ENCODE measurements around the gene MAP1LC3B. TPM values are rescaled to one million over a fixed set of nuclear protein-coding genes. Genes with fewer than 3 reads are reported as not detected.

MAP1LC3B gene
- total RNA-seq, 1 donor from 2014 or later: 297 TPM

GRCh38 chr16:87412996-87413421, 20.9 kb downstream of the MAP1LC3B start:
- H3K27me3 Mint-ChIP-seq (ENCODE audit: unreplicated experiment): no peaks in the 10 kb centered on the region
- H3K36me3 Mint-ChIP-seq (ENCODE audit: unreplicated experiment): peaks cover 5% of the 10 kb centered on the region
- H3K27ac Mint-ChIP-seq (ENCODE audit: unreplicated experiment): peak overlapping the region; percentile 50
- H3K4me3 Mint-ChIP-seq (ENCODE audit: unreplicated experiment): no peak overlapping the region
- DNase-seq: no peak
- peaks cover 8% of the 10 kb centered on the region for H3K9me3 Mint-ChIP-seq (ENCODE audit: unreplicated experiment)
- TF ChIP-seq CTCF (IDR thresholded peaks at IDR 0.05; ENCODE audit: partially characterized antibody, unreplicated experiment): no peak
- H3K4me1 Mint-ChIP-seq (ENCODE audit: low read depth, unreplicated experiment): peaks cover 5% of the 10 kb centered on the region

GRCh38 chr16:87414251-87414680, 22.1 kb downstream of the MAP1LC3B start:
- Mint-ChIP-seq H3K27me3 (ENCODE audit: unreplicated experiment) (no peaks in the 10 kb centered on the region), H3K27ac (ENCODE audit: unreplicated experiment) (no peak overlapping the region), H3K36me3 (ENCODE audit: unreplicated experiment) (peaks cover 5% of the 10 kb centered on the region), H3K9me3 (ENCODE audit: unreplicated experiment) (peaks cover 9% of the 10 kb centered on the region), H3K4me3 (ENCODE audit: unreplicated experiment) (no peak overlapping the region), H3K4me1 (ENCODE audit: low read depth, unreplicated experiment) (peaks cover 5% of the 10 kb centered on the region)
- no peak for TF ChIP-seq CTCF (IDR thresholded peaks at IDR 0.05; ENCODE audit: partially characterized antibody, unreplicated experiment)
- no peak for DNase-seq

GRCh38 chr16:87415441-87415840, 23.3 kb downstream of the MAP1LC3B start:
- Mint-ChIP-seq H3K4me3 (ENCODE audit: unreplicated experiment) (no peak overlapping the region), H3K9me3 (ENCODE audit: unreplicated experiment) (peaks cover 8% of the 10 kb centered on the region), H3K27ac (ENCODE audit: unreplicated experiment) (no peak overlapping the region), H3K36me3 (ENCODE audit: unreplicated experiment) (peaks cover 5% of the 10 kb centered on the region), H3K4me1 (ENCODE audit: low read depth, unreplicated experiment) (peaks cover 5% of the 10 kb centered on the region), H3K27me3 (ENCODE audit: unreplicated experiment) (no peaks in the 10 kb centered on the region)
- TF ChIP-seq CTCF (IDR thresholded peaks at IDR 0.05; ENCODE audit: partially characterized antibody, unreplicated experiment): no peak
- DNase-seq: no peak

GRCh38 chr16:87416826-87417527, 24.8 kb downstream of the MAP1LC3B start:
- H3K4me1 Mint-ChIP-seq (ENCODE audit: low read depth, unreplicated experiment): peaks cover 3% of the 10 kb centered on the region
- peaks cover 2% of the 10 kb centered on the region for H3K27me3 Mint-ChIP-seq (ENCODE audit: unreplicated experiment)
- no peak for DNase-seq
- H3K36me3 Mint-ChIP-seq (ENCODE audit: unreplicated experiment): peaks cover 5% of the 10 kb centered on the region
- H3K9me3 Mint-ChIP-seq (ENCODE audit: unreplicated experiment): peaks cover 4% of the 10 kb centered on the region
- TF ChIP-seq CTCF (IDR thresholded peaks at IDR 0.05; ENCODE audit: partially characterized antibody, unreplicated experiment): peak; percentile 74
- no peak overlapping the region for H3K27ac Mint-ChIP-seq (ENCODE audit: unreplicated experiment)
- no peak overlapping the region for H3K4me3 Mint-ChIP-seq (ENCODE audit: unreplicated experiment)

GRCh38 chr16:87417528-87417910, 25.4 kb downstream of the MAP1LC3B start:
- Mint-ChIP-seq H3K27me3 (ENCODE audit: unreplicated experiment) (peaks cover 4% of the 10 kb centered on the region), H3K4me1 (ENCODE audit: low read depth, unreplicated experiment) (peaks cover 3% of the 10 kb centered on the region), H3K36me3 (ENCODE audit: unreplicated experiment) (peaks cover 5% of the 10 kb centered on the region), H3K4me3 (ENCODE audit: unreplicated experiment) (no peak overlapping the region), H3K27ac (ENCODE audit: unreplicated experiment) (no peak overlapping the region), H3K9me3 (ENCODE audit: unreplicated experiment) (peaks cover 4% of the 10 kb centered on the region)
- TF ChIP-seq CTCF (IDR thresholded peaks at IDR 0.05; ENCODE audit: partially characterized antibody, unreplicated experiment): no peak
- no peak for DNase-seq
